GM18870 (cell line): ENCODE data around the gene MARK1.

Experiments
- ATAC-seq: cut with Tn5 transposase; IDR thresholded peaks from one replicate; pipeline ENCODE4 v1.9.1; 2021; ENCODE audit warnings: moderate library complexity; ENCODE audit not compliant: unreplicated experiment

The MARK1 gene

DNA sequence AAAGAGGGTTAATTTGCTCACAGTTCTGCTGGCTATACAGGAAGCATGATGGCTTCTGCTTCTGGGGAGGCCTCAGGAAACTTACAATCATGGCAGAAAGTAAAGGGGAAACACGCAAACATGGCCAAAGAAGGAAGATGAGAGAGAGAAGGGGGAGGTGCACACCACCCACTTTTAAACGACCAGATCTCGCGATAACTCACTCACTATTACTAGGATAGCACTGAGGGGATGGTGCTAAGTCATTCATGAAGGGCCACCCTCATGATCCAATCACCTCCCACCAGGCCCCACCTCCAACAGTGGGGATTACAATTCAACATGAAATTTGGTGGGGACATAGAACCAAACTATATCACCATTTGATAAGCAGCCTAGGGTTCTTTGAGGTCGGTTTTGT lies 159.9 kb downstream of the MARK1 start:
- no peak for ATAC-seq

DNA sequence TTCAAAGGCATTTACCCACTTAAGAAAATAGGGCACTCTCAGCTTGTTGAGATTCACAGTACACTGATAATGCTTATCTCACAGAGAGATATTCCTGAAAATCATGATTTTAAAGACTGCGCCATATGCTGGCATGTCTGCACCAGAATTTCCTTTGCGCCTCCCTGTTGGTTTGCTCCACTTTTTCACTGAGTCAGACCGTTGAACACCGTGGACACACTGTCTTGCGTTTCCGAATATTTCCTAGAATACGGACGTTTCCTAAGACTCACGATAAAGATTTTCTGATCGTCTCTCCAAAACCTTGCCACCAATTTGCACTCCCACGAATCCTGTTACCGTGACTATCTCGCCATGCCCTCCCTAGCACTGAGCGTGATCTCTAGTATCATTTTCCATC lies 161.7 kb downstream of the MARK1 start:
- ATAC-seq = no peak

DNA sequence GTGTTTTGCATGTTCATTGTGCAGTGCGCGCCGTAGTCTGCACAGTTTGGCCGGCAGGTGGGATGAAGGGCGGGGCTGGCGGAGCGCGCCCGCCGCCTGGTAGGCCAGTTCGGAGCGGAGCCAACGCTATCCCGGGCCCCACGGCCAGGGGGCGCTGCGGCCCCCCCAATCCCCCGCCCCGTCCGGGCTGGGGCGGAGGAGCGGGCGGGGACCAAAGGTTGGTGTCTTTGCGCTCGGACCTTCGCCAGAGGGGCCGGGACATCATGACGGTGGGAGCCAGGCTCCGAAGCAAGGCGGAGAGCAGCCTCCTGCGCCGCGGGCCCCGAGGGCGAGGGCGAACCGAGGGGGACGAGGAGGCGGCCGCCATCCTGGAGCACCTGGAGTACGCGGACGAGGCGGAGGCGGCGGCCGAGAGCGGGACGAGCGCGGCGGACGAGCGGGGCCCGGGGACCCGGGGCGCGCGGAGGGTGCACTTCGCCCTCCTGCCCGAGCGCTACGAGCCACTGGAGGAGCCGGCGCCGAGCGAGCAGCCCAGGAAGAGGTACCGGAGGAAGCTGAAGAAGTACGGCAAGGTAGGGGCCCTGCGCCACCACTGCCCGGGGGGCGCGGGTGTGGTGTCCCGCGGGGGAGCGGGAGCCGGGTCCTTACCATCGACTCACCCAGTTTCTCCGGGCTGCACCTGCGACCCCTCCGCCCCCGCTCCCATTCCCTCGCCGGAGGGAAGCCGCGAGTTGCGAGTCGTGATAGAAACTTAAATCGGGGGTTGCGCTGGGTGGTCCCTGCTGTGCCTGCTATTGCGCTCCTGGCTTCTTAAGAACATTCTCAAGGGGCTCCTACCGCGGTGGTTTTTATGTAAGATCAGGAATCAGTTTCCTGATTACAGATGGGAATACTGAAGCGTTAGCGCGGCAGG lies 162.5 kb downstream of the MARK1 start, which contains the start of gene C1orf115:
Gene C1orf115 (plus strand): TSS at position 224 of the 913 bp plus-strand sequence. CDS start 40 bp downstream, at position 264.
- ATAC-seq = peak; percentile 93

DNA sequence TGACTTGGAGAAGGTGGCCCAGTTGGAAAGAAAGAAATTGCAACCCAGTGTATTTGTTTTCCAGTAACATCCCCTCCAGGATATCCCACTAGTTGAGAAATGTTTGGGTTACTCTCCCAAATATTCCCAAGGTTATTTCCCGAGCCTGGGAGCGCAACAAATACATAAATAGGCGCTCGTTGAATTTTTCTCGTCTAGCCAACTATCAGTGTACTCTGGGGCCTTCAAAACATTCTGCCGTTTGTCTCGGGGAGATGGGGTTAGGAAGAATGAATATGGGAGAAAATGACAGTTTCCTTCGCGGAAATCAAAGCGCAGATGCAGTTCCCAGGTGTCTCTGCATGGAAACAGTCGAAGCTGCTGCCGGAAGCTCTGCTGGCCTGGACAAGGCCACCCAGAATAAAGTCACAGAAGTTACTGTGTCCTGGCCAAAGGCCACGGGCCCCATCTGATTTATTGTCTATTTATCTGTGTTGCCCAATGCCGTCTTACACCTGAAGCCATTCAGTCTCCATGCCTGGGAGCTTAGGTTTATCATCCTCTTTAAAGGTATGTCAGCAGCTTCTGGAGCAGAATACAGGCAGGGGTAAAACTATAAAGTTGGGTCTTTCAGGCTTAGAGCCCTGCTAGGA lies 163.2 kb downstream of the MARK1 start:
- ATAC-seq = no peak

DNA sequence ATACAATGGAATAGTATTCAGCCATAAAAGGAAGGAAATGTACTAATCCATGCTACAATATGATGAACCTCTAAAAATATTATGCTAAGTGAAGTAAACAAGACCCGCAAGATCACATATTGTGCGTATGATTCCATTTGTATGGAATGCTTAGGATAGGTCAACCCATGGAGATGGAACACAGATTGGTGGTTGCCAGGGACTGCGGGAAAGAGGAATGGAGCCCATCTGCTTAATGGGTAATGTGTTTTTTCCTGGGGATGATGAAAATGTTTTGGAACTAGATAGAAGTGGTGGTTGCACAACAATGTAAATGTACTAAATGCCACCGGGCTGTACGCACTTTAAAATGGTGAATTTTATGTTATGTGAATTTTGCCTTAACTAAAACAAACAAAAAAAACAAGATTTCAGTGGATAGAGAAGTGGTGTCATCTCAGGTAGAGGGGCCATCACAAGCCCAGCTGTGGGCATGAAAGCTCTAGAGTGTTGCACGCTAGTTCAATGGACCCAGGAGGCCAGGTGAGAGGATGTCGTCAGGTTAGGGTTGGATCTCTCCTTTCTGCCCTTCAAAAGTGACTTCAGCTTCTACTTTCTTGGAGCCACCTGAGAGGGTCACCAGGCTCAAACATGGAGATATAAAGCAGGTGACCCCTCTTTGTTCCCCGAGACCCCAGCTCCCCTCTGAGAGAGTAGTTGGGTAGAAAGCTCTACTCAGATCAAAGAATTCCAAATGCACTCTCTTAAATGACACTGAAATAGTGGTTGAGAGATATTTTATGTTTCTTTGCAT lies 164.7 kb downstream of the MARK1 start:
- no peak for ATAC-seq

DNA sequence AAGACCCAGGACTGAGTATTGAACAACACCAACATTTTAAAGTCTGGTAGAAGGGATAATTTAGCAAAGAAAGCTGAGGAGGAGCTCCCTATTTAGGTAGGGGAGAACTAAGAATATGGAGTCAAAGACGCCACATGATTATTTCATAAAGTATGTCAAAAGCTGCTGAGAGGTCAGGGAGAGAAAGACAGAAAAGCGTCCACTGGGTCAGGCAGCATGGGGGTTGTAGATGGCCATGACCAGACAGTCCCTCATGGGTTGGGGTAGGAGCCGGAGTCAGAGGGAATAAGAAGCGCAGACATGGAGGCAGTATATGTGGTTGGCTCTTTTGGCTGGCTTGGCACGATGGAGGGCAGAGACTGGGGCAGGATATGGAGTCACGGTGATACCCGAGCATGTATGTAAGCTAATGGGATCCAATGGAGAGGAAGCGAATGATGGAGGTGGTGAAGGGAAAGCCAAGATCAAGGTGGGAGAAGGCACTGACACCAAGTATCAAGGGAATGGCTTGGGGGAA lies 167.0 kb downstream of the MARK1 start:
- ATAC-seq = no peak

DNA sequence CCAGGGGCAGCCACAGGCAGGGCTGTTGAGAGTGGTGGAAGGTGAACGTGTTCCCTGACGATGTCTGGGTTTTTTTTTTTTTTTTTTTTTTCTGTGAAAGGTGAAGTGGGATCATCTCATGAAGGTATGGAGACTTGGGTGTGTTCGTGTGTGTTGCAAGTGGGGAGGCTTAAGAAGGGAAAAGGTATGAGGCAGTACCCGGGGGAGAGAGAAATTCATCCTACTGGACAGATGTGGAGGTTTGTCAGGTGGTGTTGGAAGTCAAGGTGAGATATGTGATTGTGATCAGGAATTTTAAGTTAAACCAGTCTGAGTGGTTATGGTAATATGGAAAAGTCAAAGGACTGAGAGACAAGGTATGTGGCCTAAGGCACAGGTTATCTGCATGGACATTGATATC lies 167.5 kb downstream of the MARK1 start:
- no peak for ATAC-seq

DNA sequence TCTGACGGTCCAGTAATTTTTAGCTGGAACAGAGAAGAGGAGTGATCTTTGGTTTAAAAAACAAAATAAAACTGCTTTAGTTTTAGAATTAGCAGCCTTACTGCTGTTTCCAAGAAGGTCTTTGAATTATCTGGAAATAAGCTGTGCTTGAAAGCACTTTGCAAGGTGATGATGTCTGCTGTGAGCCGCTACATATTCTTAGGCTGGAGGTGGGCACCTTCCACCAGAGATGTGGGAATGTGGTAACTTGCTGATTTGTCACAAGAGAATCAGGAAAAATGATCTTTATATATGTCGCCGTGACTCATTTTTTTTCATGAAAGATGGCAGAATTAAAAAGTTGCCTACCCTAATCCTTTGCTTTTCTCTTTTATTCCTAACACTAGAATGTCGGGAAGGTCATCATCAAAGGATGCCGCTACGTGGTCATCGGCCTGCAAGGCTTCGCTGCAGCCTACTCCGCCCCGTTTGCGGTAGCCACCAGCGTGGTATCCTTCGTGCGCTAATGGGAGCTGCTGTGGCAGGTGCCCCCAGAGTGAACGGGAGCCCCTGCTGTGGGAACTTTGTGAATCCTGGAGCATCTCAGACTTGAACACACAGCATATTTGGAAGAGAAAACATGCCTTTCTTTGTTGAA lies 168.4 kb downstream of the MARK1 start:
- ATAC-seq = no peak

DNA sequence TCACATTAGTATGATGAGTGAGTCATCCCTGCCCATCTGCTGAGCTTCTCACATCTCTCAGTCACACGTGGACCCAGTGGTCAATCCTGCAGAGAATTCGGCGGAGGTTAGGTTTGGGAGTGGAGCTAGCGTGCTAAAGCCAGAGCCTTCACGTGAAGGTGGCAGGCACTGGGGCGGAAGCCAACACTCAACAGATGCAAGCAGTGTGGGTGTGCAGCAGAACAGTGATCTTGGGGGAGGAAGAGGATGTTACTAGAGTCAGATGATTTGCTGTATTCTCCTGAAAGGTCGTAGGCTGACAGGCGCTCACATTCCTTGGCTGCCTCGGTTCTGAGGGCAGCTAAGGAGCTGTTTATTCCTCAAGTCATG lies 168.9 kb downstream of the MARK1 start:
- no peak for ATAC-seq

DNA sequence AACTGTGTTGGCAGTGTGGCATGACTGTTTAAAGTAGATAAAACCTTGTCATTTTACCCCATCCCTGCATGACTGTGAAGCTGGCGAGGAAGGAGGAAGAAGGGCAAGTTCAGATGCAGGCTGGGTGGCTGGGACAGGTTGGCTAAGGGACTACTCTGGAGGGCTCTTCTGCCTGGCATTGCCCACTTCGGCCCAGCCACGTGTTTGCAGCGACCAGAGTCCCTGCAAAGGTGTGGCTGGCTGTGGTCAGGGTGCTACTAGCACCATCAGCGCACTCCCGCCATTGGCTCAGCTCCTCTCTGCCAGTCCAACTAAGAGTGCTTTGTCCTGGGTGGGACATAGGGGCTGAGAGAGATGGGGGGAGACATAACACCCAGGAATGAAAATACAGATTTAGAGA lies 169.4 kb downstream of the MARK1 start:
- ATAC-seq = no peak

DNA sequence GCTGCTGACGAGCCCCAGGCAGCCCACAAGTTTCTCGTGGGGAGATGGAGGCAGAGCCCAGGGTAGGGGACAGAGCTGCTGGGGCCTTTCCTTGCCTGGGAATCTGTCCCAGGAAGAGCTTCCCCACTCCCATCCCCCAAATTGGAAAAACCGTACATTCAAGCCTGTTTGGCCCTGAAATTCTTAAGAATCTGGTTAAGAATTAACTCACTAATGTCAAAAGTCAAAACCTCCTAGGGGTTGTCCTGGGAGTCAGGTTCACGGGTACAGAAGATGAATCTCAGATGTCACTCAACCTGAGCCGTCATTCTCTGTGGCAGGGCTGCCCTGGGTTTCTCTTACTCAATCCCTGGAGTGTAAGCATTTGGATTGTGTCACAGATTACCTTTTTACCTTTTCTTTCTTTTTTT lies 170.7 kb downstream of the MARK1 start:
- ATAC-seq = no peak

DNA sequence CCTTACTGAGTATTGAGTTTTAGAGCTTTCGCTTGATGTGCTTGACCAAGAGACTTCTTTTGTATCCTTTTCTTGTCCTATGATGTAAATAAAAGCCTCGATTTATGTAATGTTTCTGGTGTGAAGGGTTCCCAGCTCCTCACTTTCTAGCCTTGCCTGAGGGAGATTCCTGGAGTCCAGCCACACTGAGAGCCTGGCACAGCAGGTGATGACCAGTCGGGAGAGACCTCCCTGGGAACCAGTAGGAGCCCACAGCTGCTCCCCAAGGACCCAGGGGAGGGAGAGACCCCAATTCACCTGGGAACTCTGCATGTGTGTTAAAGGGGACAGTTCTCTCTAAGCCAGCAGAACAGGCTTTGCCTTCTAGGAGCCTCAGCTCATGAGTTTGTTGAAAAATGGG lies 171.1 kb downstream of the MARK1 start:
- no peak for ATAC-seq

DNA sequence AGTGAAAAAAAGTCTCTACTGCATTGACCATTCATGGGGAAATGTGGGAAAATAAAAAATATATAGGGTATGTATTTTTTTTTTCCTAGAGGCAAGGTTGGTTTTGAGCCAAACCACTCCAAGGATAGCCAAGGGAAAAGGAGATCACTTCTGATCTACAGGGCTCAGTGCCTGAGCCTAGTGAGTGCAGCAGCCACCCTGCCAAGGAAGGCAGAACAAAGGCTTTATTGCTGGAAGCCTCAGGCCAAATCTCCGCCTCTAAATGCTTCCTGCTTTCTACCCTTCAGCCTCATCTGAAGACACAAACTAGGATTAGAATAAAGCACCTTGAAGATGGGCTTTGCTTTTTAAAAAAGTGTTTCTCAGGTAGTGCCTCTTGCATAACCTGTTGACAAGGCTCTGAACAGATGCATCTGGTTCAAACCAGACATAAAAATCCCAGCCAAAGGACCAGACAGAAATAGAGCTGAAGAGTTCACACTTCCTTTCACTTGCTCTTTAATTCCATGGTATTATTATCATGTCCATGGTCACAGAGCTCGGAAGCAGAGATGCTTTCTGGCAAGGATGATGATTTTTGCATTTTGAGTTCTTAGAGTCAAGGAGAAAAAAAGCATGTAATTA lies 172.7 kb downstream of the MARK1 start:
- no peak for ATAC-seq

DNA sequence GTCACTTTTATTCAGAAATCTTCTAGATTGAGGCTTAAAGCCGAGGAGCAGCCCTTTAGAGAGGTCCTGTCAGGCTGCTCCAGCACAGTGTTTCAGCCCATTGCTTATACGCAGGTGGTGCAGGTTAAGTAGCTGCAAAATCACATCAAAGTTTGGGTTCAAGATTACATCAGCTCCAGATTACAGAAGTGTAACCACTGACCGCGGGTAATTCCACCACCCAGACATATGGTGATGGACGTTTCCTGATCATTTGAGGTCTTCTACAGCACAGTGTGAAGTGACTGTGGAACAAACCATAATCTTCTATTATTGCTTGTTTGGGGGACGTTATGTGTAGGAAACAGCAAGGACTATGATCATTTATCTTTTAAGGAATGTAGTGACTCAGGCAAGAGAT lies 174.0 kb downstream of the MARK1 start:
- no peak for ATAC-seq

DNA sequence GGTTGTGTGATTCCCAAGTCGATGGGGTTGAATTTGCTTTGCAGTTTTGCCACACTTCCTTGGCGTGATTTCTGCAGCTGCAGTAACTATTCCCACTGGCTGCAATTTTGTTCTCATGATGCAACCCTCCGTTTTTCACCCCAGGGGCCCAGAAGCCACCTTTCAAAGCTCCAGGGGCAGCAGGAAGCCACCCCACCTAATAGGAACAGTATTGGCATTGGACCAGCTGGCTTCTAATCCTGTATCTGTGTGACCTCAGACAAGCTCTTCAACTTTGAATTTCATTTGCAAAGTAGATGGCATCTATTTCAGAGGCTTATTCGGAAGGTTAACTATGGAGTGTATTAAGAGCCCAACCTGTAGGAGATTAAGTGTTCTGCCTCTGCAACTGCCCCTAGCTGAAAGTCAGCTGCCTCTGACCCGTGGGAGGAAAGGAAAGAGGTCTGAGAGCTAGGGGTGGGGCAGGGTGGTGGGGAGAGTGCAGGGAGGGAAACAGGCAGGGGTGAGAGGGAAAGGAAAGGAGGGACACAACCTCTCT lies 174.9 kb downstream of the MARK1 start:
- no peak for ATAC-seq

DNA sequence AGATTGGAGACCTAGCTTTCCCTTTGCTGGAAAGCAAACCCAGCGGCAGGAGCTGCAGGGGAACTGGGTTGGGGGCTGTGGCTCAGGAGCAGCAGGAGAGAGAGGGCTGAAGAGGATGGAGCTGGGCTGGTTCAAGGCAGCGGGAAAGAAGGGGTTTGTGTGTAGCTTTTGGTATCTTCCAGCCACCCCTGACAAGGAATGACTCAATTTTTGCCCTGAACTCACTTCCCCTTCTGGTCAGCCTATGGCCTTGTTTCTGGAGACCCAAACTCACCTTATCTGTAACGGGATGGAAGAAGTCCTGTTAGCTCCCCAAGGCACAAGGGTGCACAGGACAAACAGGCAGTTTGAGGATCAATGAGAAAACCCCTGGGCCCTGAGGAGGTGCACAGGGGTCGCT lies 175.4 kb downstream of the MARK1 start:
- ATAC-seq = no peak

DNA sequence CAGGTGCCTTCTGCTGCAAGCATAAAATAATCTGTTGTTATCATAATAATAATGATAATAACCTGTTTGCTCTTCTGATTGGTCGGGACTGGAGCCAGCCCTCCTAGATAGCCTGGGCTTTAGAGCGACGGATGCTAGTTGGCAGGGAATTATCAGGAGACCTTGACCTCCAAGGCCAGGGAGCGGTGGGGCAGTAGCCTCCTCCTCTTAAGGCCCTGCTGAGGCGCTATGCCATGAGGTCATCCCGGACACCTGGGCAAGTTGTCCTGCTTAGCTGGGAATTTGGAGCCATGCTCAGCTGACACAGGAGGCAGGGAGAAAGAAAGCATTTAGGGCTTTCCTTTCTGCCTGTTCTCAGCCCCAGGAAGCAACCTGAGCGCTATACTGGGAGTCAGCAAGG lies 177.8 kb downstream of the MARK1 start:
- no peak for ATAC-seq

DNA sequence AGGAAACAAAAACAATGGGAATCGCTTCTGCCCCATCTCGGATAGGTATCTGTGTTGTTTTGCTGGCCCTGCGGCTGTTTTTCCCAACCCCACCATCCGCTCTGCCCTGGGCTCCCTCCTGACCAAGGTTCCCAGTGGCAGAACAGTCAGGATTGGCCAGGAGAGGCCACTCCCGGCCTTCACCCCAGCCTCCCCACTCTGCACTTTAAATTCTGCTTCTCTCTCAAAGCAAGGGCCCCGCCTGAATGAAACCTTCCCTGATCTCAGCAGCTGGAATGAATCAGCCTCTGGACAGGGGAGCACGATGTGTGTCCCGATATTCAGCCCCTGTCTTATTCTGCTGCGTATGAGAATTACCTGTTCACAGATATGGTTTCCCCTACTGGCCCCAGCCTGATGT lies 178.5 kb downstream of the MARK1 start:
- no peak for ATAC-seq

DNA sequence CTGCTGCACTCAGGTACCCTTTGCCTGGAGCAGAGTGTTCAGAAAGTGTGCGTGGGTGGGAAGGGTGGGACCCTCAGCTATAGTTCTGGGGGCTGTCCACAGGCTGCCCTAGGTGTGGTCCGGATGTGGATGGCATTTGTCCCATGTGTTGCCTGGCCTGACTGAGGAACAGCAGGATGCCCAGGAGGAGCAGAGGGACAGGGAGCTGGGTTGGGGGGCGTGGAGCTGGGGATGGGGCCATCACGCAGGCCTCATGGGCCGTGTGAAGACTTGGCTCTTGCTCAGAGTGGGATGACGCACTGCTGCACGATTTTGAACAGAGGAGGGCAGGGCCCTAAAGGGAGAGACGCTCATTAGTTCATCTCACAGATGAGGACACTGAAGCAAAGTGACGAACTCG lies 179.2 kb downstream of the MARK1 start:
- no peak for ATAC-seq

DNA sequence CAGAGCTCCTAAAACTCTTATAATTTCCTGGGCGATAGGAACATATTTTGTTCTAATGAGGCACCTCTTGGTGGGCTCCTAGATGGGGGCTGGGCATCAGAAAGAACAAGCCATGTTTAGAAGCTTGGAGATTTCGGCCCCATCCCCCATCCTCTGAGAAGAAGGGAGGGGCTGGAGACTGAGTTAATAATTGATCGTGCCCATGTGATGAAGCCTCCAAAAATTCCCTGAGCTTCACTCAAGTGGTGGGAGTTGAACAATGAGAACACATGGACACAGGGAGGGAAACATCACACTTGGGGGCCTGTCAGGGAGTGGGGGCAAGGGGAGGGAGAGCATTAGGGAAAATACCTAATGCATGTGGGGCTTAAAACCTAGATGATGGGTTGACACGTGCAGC lies 180.3 kb downstream of the MARK1 start:
- ATAC-seq = no peak
